Transverse colon (tissue), 4 donors: ENCODE data around the gene MEAF6. TPM values are rescaled to one million over a fixed set of nuclear protein-coding genes. Genes with fewer than 3 reads are reported as not detected.

ENCODE experiments used
- DNase-seq: peaks from one replicate; pipeline ENCODE4 v3.0.0-alpha.2; 2019
- H3K27ac ChIP-seq, 4 donors: fragments of 200-600 bp; sonication (generic); 2 replicates each; pipeline ENCODE4 v1.5.1; 2016 to 2018; ENCODE audit warnings: inconsistent platforms in 4 of 4
- H3K27me3 ChIP-seq: fragments of 200-600 bp; sonication (generic); 2 replicates; pipeline ENCODE4 v1.5.1; 2017; ENCODE audit warnings: inconsistent platforms
- H3K36me3 ChIP-seq, 4 donors: fragments of 200-600 bp; sonication (generic); 2 replicates each; pipeline ENCODE4 v1.5.1; 2017 to 2019; ENCODE audit warnings: inconsistent platforms in 4 of 4
- H3K4me1 ChIP-seq, 4 donors: fragments of 200-600 bp; sonication (generic); 2 replicates each; pipeline ENCODE4 v1.5.1; 2017 to 2020; ENCODE audit warnings: inconsistent platforms in 4 of 4
- H3K4me3 ChIP-seq, 4 donors: fragments of 200-600 bp; sonication (generic); 1 replicate in 1 of 4; 2 replicates in 3 of 4; pipeline versions ENCODE4 v1.5.1 to v1.6.1; 2017 to 2019; ENCODE audit warnings: inconsistent platforms in 4 of 4
- H3K9me3 ChIP-seq, 2 donors: fragments of 200-600 bp; sonication (generic); 2 replicates each; pipeline ENCODE4 v1.5.1; 2017 to 2019; ENCODE audit warnings: inconsistent platforms in 2 of 2
- CTCF ChIP-seq, 5 experiments: fragments of 200-600 bp in 3 of 5; fragments of 450-650 bp in 2 of 5; sonication (generic) in 3 of 5; IDR thresholded peaks; 1 replicate in 2 of 5; 2 replicates in 3 of 5; pipeline ENCODE4 v1.5.1; 2016 to 2017; ENCODE audit warnings: antibody characterized with exemption in 5 of 5, inconsistent platforms in 3 of 5, mild to moderate bottlenecking in 2 of 5, moderate library complexity in 1 of 5
- EP300 ChIP-seq: sonication (generic); formaldehyde crosslinking; IDR thresholded peaks from one replicate; pipeline ENCODE4 v1.6.1; 2017; ENCODE audit warnings: antibody characterized with exemption, low read depth
- POLR2A ChIP-seq: fragments of 450-650 bp; IDR thresholded peaks from one replicate; pipeline ENCODE4 v1.6.1; 2016; ENCODE audit warnings: antibody characterized with exemption, mild to moderate bottlenecking, moderate library complexity
- POLR2AphosphoS5 ChIP-seq, 3 donors: sonication (generic); formaldehyde crosslinking; IDR thresholded peaks; one replicate each; pipeline ENCODE4 v1.6.1; 2016; ENCODE audit warnings: antibody characterized with exemption in 3 of 3
- WGBS, 2 donors: methylation state at CpG; one replicate each; pipeline ENCODE4 v1.1.5; 2018; ENCODE audit warnings: low coverage in 1 of 2; 5-methylcytosine and 5-hydroxymethylcytosine counted together
- in situ Hi-C, 4 donors: fragments of 200-750 bp; cut with MboI; loops; one replicate each; pipeline versions ENCODE4 v1.15.0 to v1.15.1; 2017; ENCODE audit warnings: low sequenced_read_pairs in 3 of 4, low pct_ligation_motif_present in 1 of 4, low pct_unique_long_range_greater_than_20kb in 1 of 4
- intact Hi-C: fragments of 100-400 bp; cut with DNase I; formaldehyde crosslinking; loops from one replicate; pipeline ENCODE4 v1.15.1; 2023; ENCODE audit warnings: low total_unique reads
- total RNA-seq, 4 donors: library from RNA; depleted of rRNA; stranded (reverse); fragments of >200 nt; gene quantifications; one replicate each; pipeline ENCODE4 v1.1.0, GENCODE V29; 2016

The MEAF6 gene
- total RNA-seq, 4 donors from 2014 or later, result 8.2 to 51.9 (median 32.9) TPM

- no peak for TF ChIP-seq POLR2A
- TF ChIP-seq CTCF (IDR thresholded peaks at IDR 0.05), result no peak
- no peak for TF ChIP-seq EP300
- TF ChIP-seq POLR2AphosphoS5 (IDR thresholded peaks at IDR 0.05), result no peak
- DNase-seq, result no peak
- intact Hi-C loops, result no loop called here
- Histone ChIP-seq H3K4me3 (peak overlapping the region; percentile 74 to 98 (median 94)), H3K27me3 (no peaks in the 10 kb centered on the region), H3K4me1 (peaks cover 11 to 35% (median 21%) of the 10 kb centered on the region in 4 donors), H3K9me3 (no peaks in the 10 kb centered on the region), H3K36me3 (peaks cover 0 to 10% (median 3%) of the 10 kb centered on the region in 4 donors), H3K27ac (peak overlapping the region; percentile 88 to 95 (median 91))
- 4% methylated on average over 11 of the region's 11 CpGs; no CpG with 5 or more reads in 1 of the 2 donors for WGBS, 2 donors
- in situ Hi-C loops, result no loop called here
Measured at GRCh38 chr1:37553598-37553926, 39.0 kb upstream of the MEAF6 start.

- Histone ChIP-seq H3K36me3 (peaks cover 0 to 19% (median 9%) of the 10 kb centered on the region in 4 donors), H3K27me3 (no peaks in the 10 kb centered on the region), H3K27ac (no peak overlapping the region), H3K4me1 (peaks cover 0 to 17% (median 14%) of the 10 kb centered on the region in 4 donors), H3K4me3 (no peak overlapping the region), H3K9me3 (no peaks in the 10 kb centered on the region)
- in situ Hi-C loops, result no loop called here
- 90 to 91% methylated on average over 3 to 6 of the region's 6 CpGs for WGBS, 2 donors
- no peak for DNase-seq
- intact Hi-C loops, result no loop called here
- TF ChIP-seq POLR2AphosphoS5 (IDR thresholded peaks at IDR 0.05) (no peak), POLR2A (no peak), EP300 (no peak), CTCF (IDR thresholded peaks at IDR 0.05) (no peak)
Measured at GRCh38 chr1:37549341-37549740, 34.8 kb upstream of the MEAF6 start.

- no peaks in the 10 kb centered on the region for H3K27me3 ChIP-seq
- H3K4me3 ChIP-seq, result no peak overlapping the region
- H3K36me3 ChIP-seq, result peaks cover 0 to 33% (median 11%) of the 10 kb centered on the region in 4 donors
- no peaks in the 10 kb centered on the region for H3K4me1 ChIP-seq
- intact Hi-C loops, result no loop called here
- no peaks in the 10 kb centered on the region for H3K9me3 ChIP-seq
- TF ChIP-seq CTCF (IDR thresholded peaks at IDR 0.05) (no peak), POLR2AphosphoS5 (IDR thresholded peaks at IDR 0.05) (no peak), POLR2A (no peak), EP300 (no peak)
- in situ Hi-C loops, result no loop called here
- WGBS, 2 donors, result 64 to 75% methylated on average over 3 to 5 of the region's 5 CpGs
- no peak overlapping the region for H3K27ac ChIP-seq
- no peak for DNase-seq
Measured at GRCh38 chr1:37545019-37545418, 30.5 kb upstream of the MEAF6 start.

GRCh38 chr1:37544530-37544929 lies 30.0 kb upstream of the MEAF6 start:
- intact Hi-C loops (no loop called here), in situ Hi-C loops (no loop called here)
- H3K36me3 ChIP-seq, result peaks cover 0 to 37% (median 12%) of the 10 kb centered on the region in 4 donors

More at GRCh38 chr1:37544530-37544929, 30.0 kb upstream of the MEAF6 start:
- H3K4me1 ChIP-seq, result no peaks in the 10 kb centered on the region
- H3K9me3 ChIP-seq, result no peaks in the 10 kb centered on the region
- H3K27ac ChIP-seq, result no peak overlapping the region
- H3K27me3 ChIP-seq, result no peaks in the 10 kb centered on the region
- 80 to 96% methylated on average over 2 to 21 of the region's 21 CpGs for WGBS, 2 donors
- no peak for DNase-seq
- H3K4me3 ChIP-seq, result no peak overlapping the region
- TF ChIP-seq POLR2AphosphoS5 (IDR thresholded peaks at IDR 0.05), result no peak
- no peak for TF ChIP-seq EP300
- TF ChIP-seq CTCF (IDR thresholded peaks at IDR 0.05), result no peak
- no peak for TF ChIP-seq POLR2A
